ENCODE results near the gene KCNH1.

Gene KCNH1

DNA sequence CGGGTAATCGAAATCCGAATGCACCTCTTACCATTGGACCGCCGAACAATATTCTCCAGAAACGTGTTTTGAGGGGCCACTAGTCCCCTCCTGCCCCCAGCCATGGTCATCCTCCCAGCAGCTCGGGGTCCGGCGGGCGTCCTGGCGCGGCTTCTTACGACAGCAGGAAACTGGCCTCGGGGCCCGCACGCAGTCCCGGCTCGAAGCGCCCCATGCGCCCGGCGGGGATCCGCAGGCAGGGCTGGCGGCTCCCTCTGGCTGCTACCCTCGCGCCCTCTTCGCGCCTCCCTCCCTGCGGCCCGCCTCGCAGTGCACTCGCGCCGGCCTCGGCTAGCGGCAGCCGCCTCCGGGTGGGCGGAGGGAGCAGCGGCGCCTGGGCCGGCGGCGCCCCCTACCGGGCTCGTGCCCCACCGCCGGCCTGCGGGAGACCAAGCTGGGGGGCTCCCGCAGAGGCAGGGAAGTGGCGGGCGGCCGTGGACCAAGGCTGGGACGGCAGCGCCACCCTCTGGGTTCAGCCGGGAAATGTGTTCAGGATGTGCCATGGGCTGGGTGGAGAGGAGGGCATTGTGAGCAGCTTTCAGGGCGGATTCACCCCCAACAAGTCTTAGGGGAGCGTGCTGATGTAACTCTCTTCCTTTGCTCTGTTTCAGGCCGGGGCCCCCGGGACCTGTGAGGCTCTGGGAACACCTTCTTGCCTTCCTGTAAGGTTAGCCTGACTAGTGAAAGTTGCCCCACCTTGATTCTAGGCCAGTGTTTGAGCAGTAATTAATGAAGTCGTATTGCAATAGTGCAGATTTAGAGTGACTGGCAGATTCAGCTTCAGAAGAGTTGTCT, at the start of gene KCNH1 (continued):
- TF ChIP-seq, protein P1, sequence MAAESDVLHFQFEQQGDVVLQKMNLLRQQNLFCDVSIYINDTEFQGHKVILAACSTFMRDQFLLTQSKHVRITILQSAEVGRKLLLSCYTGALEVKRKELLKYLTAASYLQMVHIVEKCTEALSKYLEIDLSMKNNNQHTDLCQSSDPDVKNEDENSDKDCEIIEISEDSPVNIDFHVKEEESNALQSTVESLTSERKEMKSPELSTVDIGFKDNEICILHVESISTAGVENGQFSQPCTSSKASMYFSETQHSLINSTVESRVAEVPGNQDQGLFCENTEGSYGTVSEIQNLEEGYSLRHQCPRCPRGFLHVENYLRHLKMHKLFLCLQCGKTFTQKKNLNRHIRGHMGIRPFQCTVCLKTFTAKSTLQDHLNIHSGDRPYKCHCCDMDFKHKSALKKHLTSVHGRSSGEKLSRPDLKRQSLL (tag by site-specific recombination; IDR thresholded peaks at IDR 0.05) = peak; percentile 62; the same call in 1 of the 2 replicates
- TF ChIP-seq SP7 (tag by site-specific recombination; IDR thresholded peaks at IDR 0.05) (peak; percentile 20; the same call in 1 of the 2 replicates), YY1 (tag by site-specific recombination; IDR thresholded peaks at IDR 0.05) (peak; percentile 45; the same call in 1 of the 2 replicates), ZFP3 (tag by site-specific recombination; IDR thresholded peaks at IDR 0.05; ENCODE audit: low read depth) (no peak), MEIS1 (CRISPR knock-in tag; IDR thresholded peaks at IDR 0.05; ENCODE audit: borderline replicate concordance) (no peak), SALL2 (tag by site-specific recombination; IDR thresholded peaks at IDR 0.05; ENCODE audit: borderline replicate concordance) (no peak), ZNF335 (tag by site-specific recombination; conservative IDR thresholded peaks at IDR 0.05) (peak; percentile 99), FEZF1 (tag by site-specific recombination; IDR thresholded peaks at IDR 0.05) (peak; percentile 76), ZNF404 (tag by site-specific recombination; IDR thresholded peaks at IDR 0.05) (no peak), ZNF362 (tag by site-specific recombination; IDR thresholded peaks at IDR 0.05) (no peak), HOXA7 (CRISPR knock-in tag; IDR thresholded peaks at IDR 0.05; ENCODE audit: borderline replicate concordance) (no peak), GLIS1 (tag by site-specific recombination; IDR thresholded peaks at IDR 0.05) (peak; percentile 93), ZNF48 (tag by site-specific recombination; IDR thresholded peaks at IDR 0.05) (no peak), ZNF596 (tag by site-specific recombination; IDR thresholded peaks at IDR 0.05) (peak; percentile 61), ZSCAN23 (tag by site-specific recombination; IDR thresholded peaks at IDR 0.05) (no peak), ZNF473 (tag by site-specific recombination; IDR thresholded peaks at IDR 0.05) (no peak), ZNF707 (tag by site-specific recombination; IDR thresholded peaks at IDR 0.05) (no peak)

DNA sequence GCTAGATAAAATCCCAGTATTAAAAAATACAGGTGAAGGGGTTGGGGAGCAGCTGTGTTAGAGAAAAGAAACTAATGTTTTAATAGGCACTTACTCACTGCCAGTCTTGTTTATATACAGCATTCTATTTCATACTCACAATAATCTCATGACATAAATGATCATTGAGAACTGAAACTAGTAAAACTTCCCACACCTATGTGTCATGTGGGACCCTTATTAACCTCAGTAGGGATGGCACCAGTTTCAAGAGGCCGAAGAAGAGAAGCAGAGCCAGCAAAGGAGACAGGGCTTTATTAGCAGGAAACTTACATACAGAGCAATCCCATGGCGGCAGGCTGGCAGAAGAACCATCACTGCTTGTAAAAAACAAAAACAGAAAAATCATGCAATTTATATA, 48.8 kb upstream of the KCNH1 start:
- ChIA-PET CTCF (no interaction called here), POLR2A (no interaction called here)
- H3K4me1 ChIP-seq (ENCODE audit: control insufficient read depth, insufficient read depth, low read length) = no peaks in the 10 kb centered on the region
- H3K27ac ChIP-seq (ENCODE audit: extremely low read depth, low read depth, low read length) = no peak overlapping the region
- no peak for TF ChIP-seq HOXC10 (CRISPR knock-in tag; IDR thresholded peaks at IDR 0.05)
- TF ChIP-seq, protein P2, sequence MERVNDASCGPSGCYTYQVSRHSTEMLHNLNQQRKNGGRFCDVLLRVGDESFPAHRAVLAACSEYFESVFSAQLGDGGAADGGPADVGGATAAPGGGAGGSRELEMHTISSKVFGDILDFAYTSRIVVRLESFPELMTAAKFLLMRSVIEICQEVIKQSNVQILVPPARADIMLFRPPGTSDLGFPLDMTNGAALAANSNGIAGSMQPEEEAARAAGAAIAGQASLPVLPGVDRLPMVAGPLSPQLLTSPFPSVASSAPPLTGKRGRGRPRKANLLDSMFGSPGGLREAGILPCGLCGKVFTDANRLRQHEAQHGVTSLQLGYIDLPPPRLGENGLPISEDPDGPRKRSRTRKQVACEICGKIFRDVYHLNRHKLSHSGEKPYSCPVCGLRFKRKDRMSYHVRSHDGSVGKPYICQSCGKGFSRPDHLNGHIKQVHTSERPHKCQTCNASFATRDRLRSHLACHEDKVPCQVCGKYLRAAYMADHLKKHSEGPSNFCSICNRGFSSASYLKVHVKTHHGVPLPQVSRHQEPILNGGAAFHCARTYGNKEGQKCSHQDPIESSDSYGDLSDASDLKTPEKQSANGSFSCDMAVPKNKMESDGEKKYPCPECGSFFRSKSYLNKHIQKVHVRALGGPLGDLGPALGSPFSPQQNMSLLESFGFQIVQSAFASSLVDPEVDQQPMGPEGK (tag by site-specific recombination; IDR thresholded peaks at IDR 0.05) = no peak
- no peak for TF ChIP-seq ZNF514 (tag by site-specific recombination; IDR thresholded peaks at IDR 0.05)
- TF ChIP-seq MEIS1 (CRISPR knock-in tag; IDR thresholded peaks at IDR 0.05; ENCODE audit: borderline replicate concordance) = no peak
- no peak for TF ChIP-seq ZNF391 (tag by site-specific recombination; IDR thresholded peaks at IDR 0.05; ENCODE audit: borderline replicate concordance, low read depth)
- TF ChIP-seq ZFP69B (tag by site-specific recombination; IDR thresholded peaks at IDR 0.05) = no peak
- H3K4me3 ChIP-seq (ENCODE audit: low read depth, low read length) = no peak overlapping the region
- no peaks in the 10 kb centered on the region for H3K9me3 ChIP-seq (ENCODE audit: control insufficient read depth, insufficient read depth, low read depth, low read length)
- no peaks in the 10 kb centered on the region for H3K36me3 ChIP-seq (ENCODE audit: control insufficient read depth in 2 of 2, insufficient read depth in 1 of 2, low read length in 2 of 2)

All from HEK293 (cell line).